Fibroblast of the aortic adventitia (primary cell): ENCODE results near the gene RNF13. TPM values are rescaled to one million over a fixed set of nuclear protein-coding genes. Genes with fewer than 3 reads are reported as not detected.
"Not testable (repeated sequence)": the region's sequence is repeated elsewhere in the genome, so short reads cannot be mapped to it uniquely, and the experiment has no call there.

Experiments
- DNase-seq: peaks from one replicate; pipeline ENCODE4 v3.0.0-alpha.2; 2010; ENCODE audit warnings: low read depth
- H3K4me3 ChIP-seq: 2 replicates; pipeline ENCODE4 v1.5.1; 2011; ENCODE audit warnings: low read depth, mild to moderate bottlenecking, control low read depth, low read length, moderate library complexity
- CTCF ChIP-seq: IDR thresholded peaks from 2 replicates; pipeline ENCODE4 v1.5.1; 2011; ENCODE audit warnings: mild to moderate bottlenecking, low read length, control low read depth, inconsistent platforms; ENCODE audit not compliant: insufficient read depth
- total RNA-seq: library from RNA; depleted of rRNA; stranded (reverse); fragments of >200 nt; gene quantifications from 2 replicates; pipeline ENCODE4 v1.2.3, GENCODE V29; 2012; ENCODE audit warnings: low replicate concordance

RNF13 gene
- total RNA-seq, 1 donor = 68.8 TPM

- H3K4me3 ChIP-seq = no peak overlapping the region
- DNase-seq = peak; percentile 55
- no peak for TF ChIP-seq CTCF
Measured at GRCh38 chr3:149816986-149817385, 4.0 kb downstream of the RNF13 start.

- no peak for TF ChIP-seq CTCF
- no peak for DNase-seq
- no peak overlapping the region for H3K4me3 ChIP-seq
Measured at GRCh38 chr3:149819432-149819831, 6.4 kb downstream of the RNF13 start.

GRCh38 chr3:149820183-149820582 is 7.2 kb downstream of the RNF13 start:
- TF ChIP-seq CTCF = no peak
- H3K4me3 ChIP-seq = no peak overlapping the region
- no peak for DNase-seq

- no peak for TF ChIP-seq CTCF
- no peak for DNase-seq
- no peak overlapping the region for H3K4me3 ChIP-seq
Measured at GRCh38 chr3:149826636-149827035, 13.6 kb downstream of the RNF13 start.

- H3K4me3 ChIP-seq = no peak overlapping the region
- DNase-seq = no peak
- TF ChIP-seq CTCF = no peak
Measured at GRCh38 chr3:149828390-149828789, 15.4 kb downstream of the RNF13 start.

GRCh38 chr3:149829631-149830030 is 16.6 kb downstream of the RNF13 start:
- DNase-seq, H3K4me3 ChIP-seq: not testable (repeated sequence)

- no peak for TF ChIP-seq CTCF
- no peak overlapping the region for H3K4me3 ChIP-seq
- DNase-seq = no peak
Measured at GRCh38 chr3:149830902-149831301, 17.9 kb downstream of the RNF13 start.
